Esophagus squamous epithelium (tissue), 4 donors: Measurements from ENCODE around the gene TMEM9.

Source experiments
- POLR2A ChIP-seq, 4 donors: fragments of 450-650 bp; IDR thresholded peaks; one replicate each; pipeline ENCODE4 v1.6.1; 2017; ENCODE audit warnings: antibody characterized with exemption in 4 of 4, mild to moderate bottlenecking in 4 of 4, moderate library complexity in 3 of 4
- TF ChIP-seq, protein P1 (sequence below), 6 experiments: fragments of 450-650 bp in 4 of 6; fragments of 200-600 bp in 2 of 6; sonication (generic) in 2 of 6; IDR thresholded peaks; one replicate each; pipeline ENCODE4 v1.5.1; 2016 to 2019; ENCODE audit warnings: antibody characterized with exemption in 6 of 6, mild to moderate bottlenecking in 4 of 6, moderate library complexity in 4 of 6

DNA sequence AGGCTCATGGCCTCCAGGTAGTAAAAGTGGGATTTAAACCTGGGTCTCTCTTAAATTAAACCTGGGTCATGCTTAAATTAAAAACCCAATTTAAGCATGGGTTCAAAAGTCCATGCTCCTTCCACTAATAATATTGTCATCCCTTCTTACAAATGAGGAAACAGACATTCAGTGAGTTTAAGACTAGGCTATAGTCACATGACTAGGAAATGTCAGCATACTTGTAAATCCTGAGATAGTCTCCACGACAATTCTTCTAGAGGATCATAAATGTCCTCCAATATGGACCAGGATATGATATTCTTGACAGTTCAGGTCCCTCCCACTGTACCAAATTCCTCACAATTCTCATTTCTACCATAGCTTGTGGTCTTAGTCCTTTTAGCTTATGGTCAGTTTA is 25.9 kb upstream of the TMEM9 start:
- TF ChIP-seq, protein P1, sequence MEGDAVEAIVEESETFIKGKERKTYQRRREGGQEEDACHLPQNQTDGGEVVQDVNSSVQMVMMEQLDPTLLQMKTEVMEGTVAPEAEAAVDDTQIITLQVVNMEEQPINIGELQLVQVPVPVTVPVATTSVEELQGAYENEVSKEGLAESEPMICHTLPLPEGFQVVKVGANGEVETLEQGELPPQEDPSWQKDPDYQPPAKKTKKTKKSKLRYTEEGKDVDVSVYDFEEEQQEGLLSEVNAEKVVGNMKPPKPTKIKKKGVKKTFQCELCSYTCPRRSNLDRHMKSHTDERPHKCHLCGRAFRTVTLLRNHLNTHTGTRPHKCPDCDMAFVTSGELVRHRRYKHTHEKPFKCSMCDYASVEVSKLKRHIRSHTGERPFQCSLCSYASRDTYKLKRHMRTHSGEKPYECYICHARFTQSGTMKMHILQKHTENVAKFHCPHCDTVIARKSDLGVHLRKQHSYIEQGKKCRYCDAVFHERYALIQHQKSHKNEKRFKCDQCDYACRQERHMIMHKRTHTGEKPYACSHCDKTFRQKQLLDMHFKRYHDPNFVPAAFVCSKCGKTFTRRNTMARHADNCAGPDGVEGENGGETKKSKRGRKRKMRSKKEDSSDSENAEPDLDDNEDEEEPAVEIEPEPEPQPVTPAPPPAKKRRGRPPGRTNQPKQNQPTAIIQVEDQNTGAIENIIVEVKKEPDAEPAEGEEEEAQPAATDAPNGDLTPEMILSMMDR (IDR thresholded peaks at IDR 0.05): no peak
- no peak for TF ChIP-seq POLR2A (IDR thresholded peaks at IDR 0.05)
